ENCODE measurements around the gene UBB.

UBB gene

DNA sequence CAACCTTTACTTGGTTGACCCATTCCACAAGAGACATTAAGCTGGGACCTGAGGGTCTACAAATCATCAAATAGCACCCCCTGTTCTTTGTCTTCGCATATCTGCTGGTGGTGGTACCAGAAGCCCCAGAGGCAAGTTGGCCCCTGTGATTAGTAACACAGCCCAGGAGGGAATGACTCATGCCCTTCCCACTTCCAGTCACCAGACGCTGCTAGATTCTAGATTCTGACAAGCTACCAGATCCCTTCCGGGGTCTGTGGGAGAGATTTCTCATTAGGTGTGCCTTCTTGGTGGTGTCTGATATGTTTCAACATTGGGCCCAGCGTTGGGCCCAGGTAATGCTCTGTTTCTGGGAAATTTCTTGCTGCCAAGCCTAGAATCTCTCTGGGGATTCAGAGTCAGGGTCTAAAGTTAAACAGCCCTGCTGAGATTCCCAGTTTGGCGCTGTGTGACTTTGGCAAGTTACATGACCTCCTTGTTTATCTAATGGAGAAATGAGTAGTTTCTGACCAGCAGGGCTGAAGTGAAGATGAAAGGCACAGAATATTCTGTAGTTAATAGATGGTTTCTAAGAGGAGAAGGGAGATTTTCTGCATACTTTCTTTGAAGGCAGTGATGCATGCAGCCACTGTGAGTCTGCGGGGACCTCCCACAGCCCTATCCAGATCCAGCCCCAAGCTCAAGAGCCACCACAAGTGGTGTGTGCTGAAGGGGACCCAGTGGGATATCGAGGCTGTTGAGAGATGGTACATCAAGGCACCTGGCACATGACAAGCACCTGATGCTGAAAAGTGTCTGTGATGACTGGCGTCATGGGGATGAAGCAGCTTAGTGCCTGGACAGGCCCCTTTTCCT is 38.4 kb downstream of the UBB start:
- peak; percentile 43 for DNase-seq

GRCh38 chr17:16419929-16420271 is 39.0 kb downstream of the UBB start:
- peak; percentile 31 for DNase-seq

DNA sequence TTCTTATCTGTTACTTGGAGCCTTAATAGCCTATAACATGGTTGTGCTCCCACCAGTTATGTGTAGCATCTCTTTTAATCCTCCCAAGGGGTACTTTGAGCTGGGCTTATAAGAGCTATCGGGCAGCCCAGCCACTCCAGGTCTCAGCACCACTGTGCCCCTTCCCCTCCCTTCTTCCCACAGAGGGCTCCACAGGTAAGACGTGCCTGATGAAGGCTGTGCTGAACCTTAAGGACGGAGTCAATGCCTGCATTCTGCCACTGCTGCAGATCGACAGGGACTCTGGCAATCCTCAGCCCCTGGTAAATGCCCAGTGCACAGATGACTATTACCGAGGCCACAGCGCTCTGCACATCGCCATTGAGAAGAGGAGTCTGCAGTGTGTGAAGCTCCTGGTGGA is 41.5 kb downstream of the UBB start:
- DNase-seq, result no peak

GRCh38 chr17:16423226-16423872 is 42.5 kb downstream of the UBB start:
- DNase-seq, result no peak

GRCh38 chr17:16425202-16425601 is 44.3 kb downstream of the UBB start:
- DNase-seq, result no peak

DNA sequence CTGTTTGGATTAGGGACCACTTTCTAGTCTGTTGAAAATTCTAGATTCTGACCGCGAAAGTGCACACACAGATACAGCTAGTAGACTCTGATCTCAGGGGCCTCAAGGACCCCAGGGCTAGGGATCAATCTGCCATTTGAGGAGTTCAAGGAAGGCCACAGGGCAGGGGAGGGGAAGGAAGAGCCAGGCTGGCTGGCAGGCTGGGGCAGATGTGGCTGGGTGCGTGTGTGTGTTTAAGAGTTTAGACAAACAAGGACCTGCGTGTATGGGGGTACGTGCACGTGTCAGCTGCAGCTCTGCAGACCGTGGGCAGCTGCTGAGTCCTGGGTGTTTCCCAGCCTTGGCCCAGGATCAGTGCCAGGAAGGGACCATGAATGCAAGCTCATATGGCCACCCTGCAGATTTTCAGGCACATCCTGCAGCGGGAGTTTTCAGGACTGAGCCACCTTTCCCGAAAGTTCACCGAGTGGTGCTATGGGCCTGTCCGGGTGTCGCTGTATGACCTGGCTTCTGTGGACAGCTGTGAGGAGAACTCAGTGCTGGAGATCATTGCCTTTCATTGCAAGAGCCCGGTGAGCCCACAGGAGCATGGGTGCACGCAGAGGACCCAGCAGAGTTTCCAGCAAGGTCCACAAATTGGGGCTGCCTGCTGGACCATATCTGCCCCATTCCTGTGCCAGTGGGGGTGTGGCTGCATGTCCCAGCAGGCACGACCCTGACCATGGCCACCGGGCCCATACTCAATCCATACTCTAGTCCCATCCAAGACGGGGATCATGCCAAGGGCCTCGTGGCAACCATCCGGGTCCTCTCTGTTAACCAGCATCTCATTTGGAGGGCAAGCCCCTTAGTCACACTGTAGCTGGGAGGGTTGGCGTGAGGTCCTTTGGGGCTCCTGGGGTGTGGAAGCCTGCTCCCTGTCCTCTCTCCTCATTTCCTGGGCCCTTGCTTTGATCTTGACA is 45.1 kb downstream of the UBB start:
- no peak for DNase-seq

DNA sequence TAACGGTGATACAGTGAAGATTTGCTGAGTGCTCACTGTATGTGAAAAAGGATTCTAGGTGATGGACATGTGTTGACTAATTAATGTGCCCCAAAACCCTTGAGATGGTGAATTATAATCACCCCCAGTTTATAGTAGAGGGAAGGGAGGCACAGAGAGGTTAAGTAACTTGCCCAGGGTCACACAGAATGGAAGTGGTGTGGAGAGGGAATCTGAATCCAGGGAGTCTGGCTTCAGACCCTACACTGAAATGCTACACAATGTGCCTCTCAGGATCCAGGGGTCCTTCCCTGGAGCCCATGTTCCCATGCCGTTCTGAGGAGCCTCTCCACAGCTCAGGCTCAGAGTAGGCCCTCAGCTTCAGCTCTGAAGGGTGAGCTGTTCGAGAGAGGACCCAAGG is 46.1 kb downstream of the UBB start:
- DNase-seq, result no peak

GRCh38 chr17:16428098-16428882 is 47.4 kb downstream of the UBB start:
- DNase-seq, result peak; percentile 38

DNA sequence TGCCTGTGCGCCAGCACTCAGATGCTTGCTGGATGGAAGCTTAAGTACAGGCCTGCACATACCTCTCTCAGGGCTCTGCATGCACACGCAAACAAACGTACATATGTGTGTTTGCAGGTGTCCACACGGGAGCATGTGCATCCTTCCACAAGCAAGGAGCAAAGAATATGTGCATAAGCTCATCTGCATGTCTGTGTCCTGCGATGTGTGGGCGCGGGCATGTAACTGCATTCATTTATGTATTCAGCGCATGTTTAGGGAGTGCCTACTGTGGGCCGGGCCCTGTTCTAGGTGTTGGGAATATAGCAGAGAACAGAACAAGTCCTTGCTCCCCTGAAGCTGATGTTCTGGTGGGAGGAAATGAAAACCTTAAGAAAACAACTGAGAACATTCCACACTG is 48.2 kb downstream of the UBB start:
- no peak for DNase-seq

DNA sequence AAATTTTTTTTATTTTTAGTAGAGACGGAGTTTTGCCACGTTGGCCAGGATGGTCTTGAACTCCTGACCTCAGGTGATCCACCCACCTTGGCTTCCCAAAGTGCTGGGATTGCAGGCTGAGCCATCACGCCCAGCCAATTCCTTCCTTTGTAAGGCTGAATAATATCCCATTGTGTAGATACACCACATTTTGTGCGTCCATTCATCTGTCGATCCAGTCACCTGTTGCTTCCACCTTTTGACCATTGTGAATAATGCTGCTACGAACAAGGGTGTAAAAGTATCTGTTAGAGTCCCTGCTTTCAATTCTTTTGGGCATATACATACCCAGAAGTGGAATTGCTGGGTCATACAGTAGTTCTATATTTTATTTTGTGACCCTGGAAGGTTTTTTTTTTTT is 49.8 kb downstream of the UBB start:
- DNase-seq, result no peak

GRCh38 chr17:16432017-16432416 is 51.1 kb downstream of the UBB start:
- DNase-seq, result no peak
